Measurements from ENCODE around the gene FTCD. TPM values are rescaled to one million over a fixed set of nuclear protein-coding genes. Genes with fewer than 3 reads are reported as not detected.

Gene FTCD
- total and polyA plus RNA-seq, 10 of the 15 experiments (the other 5 are each of a cell fraction or from before 2014, with no cell fraction given): 0.27 to 0.28 TPM; not detected in 8

- FAIRE-seq (no peak), ATAC-seq (no peak)
These were observed 55.4 kb downstream of the FTCD start for GRCh38 chr21:46100020-46100419.

More at GRCh38 chr21:46100020-46100419, 55.4 kb downstream of the FTCD start:
- Histone ChIP-seq H2AFZ (ENCODE audit: control insufficient read depth, low read depth, low read length) (no peak overlapping the region), H3K4me2 (ENCODE audit: control insufficient read depth, insufficient read depth) (no peak overlapping the region), H4K20me1 (ENCODE audit: control insufficient read depth, insufficient read depth) (no peaks in the 10 kb centered on the region), H3K9me3 (replicated peaks; ENCODE audit: control insufficient read depth, insufficient read depth, low read length) (no peaks in the 10 kb centered on the region; the same call in 2 of the 3 replicates), H3K9ac (ENCODE audit: control insufficient read depth, insufficient read depth, low read length) (no peak overlapping the region), H3K27ac (ENCODE audit: control insufficient read depth, insufficient read depth) (no peak overlapping the region), H3K4me1 (ENCODE audit: control insufficient read depth, insufficient read depth, low read length) (no peaks in the 10 kb centered on the region), H3K36me3 (ENCODE audit: control insufficient read depth in 2 of 2, insufficient read depth in 2 of 2, low read length in 1 of 2) (no peaks in the 10 kb centered on the region), H3K27me3 (replicated peaks in 1 of 2; ENCODE audit: control insufficient read depth in 2 of 2, insufficient read depth in 2 of 2, low read length in 1 of 2) (no peaks in the 10 kb centered on the region), H3K4me3 (no peak overlapping the region), H3K79me2 (ENCODE audit: control insufficient read depth, insufficient read depth, low read length) (no peaks in the 10 kb centered on the region)
- ChIA-PET SMC1A (ENCODE audit: uncharacterized antibody, unreplicated experiment) (no interaction called here), RAD21 (ENCODE audit: unreplicated experiment) (no interaction called here), CTCF (no interaction called here), POLR2A (no interaction called here)
- in situ Hi-C loops (cut with MboI) (no loop called here), intact Hi-C loops (cut with micrococcal nuclease; ENCODE audit: unreplicated experiment) (no loop called here)
- no peak for TF ChIP-seq ELK1 (IDR thresholded peaks at IDR 0.05; ENCODE audit: low read depth, low read length)
- no peak for TF ChIP-seq IKZF2 (IDR thresholded peaks at IDR 0.05)
- TF ChIP-seq, protein P1, sequence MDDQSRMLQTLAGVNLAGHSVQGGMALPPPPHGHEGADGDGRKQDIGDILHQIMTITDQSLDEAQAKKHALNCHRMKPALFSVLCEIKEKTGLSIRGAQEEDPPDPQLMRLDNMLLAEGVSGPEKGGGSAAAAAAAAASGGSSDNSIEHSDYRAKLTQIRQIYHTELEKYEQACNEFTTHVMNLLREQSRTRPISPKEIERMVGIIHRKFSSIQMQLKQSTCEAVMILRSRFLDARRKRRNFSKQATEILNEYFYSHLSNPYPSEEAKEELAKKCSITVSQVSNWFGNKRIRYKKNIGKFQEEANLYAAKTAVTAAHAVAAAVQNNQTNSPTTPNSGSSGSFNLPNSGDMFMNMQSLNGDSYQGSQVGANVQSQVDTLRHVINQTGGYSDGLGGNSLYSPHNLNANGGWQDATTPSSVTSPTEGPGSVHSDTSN (IDR thresholded peaks at IDR 0.05; ENCODE audit: insufficient replicate concordance, low read depth, low read length): no peak
- no peak for TF ChIP-seq TAF1 (IDR thresholded peaks at IDR 0.05; ENCODE audit: borderline replicate concordance, low read depth, low read length)
- TF ChIP-seq ATF7 (IDR thresholded peaks at IDR 0.05; ENCODE audit: low read depth): no peak
- TF ChIP-seq STAT1 (conservative IDR thresholded peaks at IDR 0.05): no peak
- TF ChIP-seq POLR2AphosphoS5 (IDR thresholded peaks at IDR 0.05; ENCODE audit: low read length): no peak
- no peak for TF ChIP-seq PAX5 (IDR thresholded peaks at IDR 0.05; ENCODE audit: borderline replicate concordance, low read depth, low read length)
- no peak for TF ChIP-seq RBBP5 (conservative IDR thresholded peaks at IDR 0.05)
- no peak for TF ChIP-seq ESRRA (IDR thresholded peaks at IDR 0.05; ENCODE audit: low read length)
- no peak for TF ChIP-seq ATF3 (IDR thresholded peaks at IDR 0.05; ENCODE audit: borderline replicate concordance, extremely low read depth, low read depth, low read length)
- TF ChIP-seq POLR2AphosphoS2 (IDR thresholded peaks at IDR 0.05; ENCODE audit: low read depth, low read length): no peak
- no peak for TF ChIP-seq TARDBP (IDR thresholded peaks at IDR 0.05; ENCODE audit: borderline replicate concordance)
- TF ChIP-seq JUND (IDR thresholded peaks at IDR 0.05; ENCODE audit: low read depth, low read length): no peak
- TF ChIP-seq PML (IDR thresholded peaks at IDR 0.05; ENCODE audit: low read length): no peak
- no peak for DNase-seq (ENCODE audit: low read depth, low spot score)
- no TSS peak for BruUV-seq (replicated peaks)
- WGBS (ENCODE audit: insufficient coverage, insufficient replicate concordance, low lambda C conversion rate, missing lambda C conversion rate): 40% methylated on average over 6 of the region's 6 CpGs

Measured in GM12878 (cell line).